ENCODE measurements around the gene L3MBTL1. TPM values are rescaled to one million over a fixed set of nuclear protein-coding genes. Genes with fewer than 3 reads are reported as not detected.

The L3MBTL1 gene
- total RNA-seq, 2 donors from 2014 or later, result 4.1 to 28.2 TPM

GRCh38 chr20:43571310-43571709 lies 63.8 kb downstream of the L3MBTL1 start:
- TF ChIP-seq CTCF (IDR thresholded peaks at IDR 0.05), result no peak
- no peaks in the 10 kb centered on the region for H3K4me1 ChIP-seq
- no peaks in the 10 kb centered on the region for H3K27me3 ChIP-seq
- H3K4me3 ChIP-seq, result no peak overlapping the region
- H3K27ac ChIP-seq, result no peak overlapping the region
- no peaks in the 10 kb centered on the region for H3K36me3 ChIP-seq
- no peak for DNase-seq (ENCODE audit: low spot score)
- H3K9me3 ChIP-seq, result no peaks in the 10 kb centered on the region

- no peaks in the 10 kb centered on the region for H3K4me1 ChIP-seq
- no peaks in the 10 kb centered on the region for H3K9me3 ChIP-seq
- no peaks in the 10 kb centered on the region for H3K27me3 ChIP-seq
- no peaks in the 10 kb centered on the region for H3K36me3 ChIP-seq
- no peak for TF ChIP-seq CTCF (IDR thresholded peaks at IDR 0.05)
- H3K4me3 ChIP-seq, result no peak overlapping the region
- no peak for DNase-seq (ENCODE audit: low spot score)
- no peak overlapping the region for H3K27ac ChIP-seq
Observed at GRCh38 chr20:43571771-43572170, 64.3 kb downstream of the L3MBTL1 start.

DNA sequence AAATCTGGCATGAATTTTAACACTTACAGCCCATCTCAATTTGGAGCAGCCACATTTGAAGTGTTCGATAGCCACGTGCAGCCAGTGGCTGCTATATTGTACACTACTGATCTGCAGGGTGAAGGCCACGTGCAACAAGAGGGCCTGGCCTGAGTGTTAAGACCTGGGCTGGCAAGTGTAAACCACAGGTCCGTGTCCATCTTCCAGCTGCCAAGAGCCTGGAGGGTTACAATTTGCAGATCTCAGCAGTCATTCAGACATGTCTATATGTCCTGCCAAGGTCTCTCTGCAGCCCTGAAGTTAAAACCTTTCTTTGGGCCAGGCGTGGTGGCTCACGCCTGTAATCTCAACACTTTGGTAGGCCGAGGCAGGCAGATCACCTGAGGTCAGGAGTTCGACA lies 65.4 kb downstream of the L3MBTL1 start:
- H3K27me3 ChIP-seq, result no peaks in the 10 kb centered on the region
- H3K9me3 ChIP-seq, result no peaks in the 10 kb centered on the region
- H3K4me1 ChIP-seq, result no peaks in the 10 kb centered on the region
- no peak for DNase-seq (ENCODE audit: low spot score)
- no peak for TF ChIP-seq CTCF (IDR thresholded peaks at IDR 0.05)
- no peak overlapping the region for H3K4me3 ChIP-seq
- H3K36me3 ChIP-seq, result no peaks in the 10 kb centered on the region
- no peak overlapping the region for H3K27ac ChIP-seq

DNA sequence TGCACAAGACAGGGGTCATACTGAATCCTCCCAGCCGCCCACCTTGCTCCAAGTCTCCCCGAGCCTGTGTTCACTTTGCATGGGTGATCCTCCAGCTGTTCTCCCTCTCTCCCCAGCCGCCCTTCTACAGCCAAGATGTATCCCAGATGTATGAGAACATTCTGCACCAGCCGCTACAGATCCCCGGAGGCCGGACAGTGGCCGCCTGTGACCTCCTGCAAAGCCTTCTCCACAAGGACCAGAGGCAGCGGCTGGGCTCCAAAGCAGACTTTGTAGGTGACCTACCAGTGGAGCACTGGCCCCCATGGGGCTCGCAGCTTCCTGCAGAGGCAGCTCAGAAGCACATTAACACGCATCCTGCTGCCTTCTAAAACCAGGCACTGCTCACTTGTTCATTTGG lies 68.6 kb downstream of the L3MBTL1 start:
- no peak for TF ChIP-seq CTCF (IDR thresholded peaks at IDR 0.05)
- H3K27me3 ChIP-seq, result no peaks in the 10 kb centered on the region
- DNase-seq (ENCODE audit: low spot score), result no peak
- no peaks in the 10 kb centered on the region for H3K9me3 ChIP-seq
- no peaks in the 10 kb centered on the region for H3K36me3 ChIP-seq
- H3K4me3 ChIP-seq, result no peak overlapping the region
- H3K4me1 ChIP-seq, result no peaks in the 10 kb centered on the region
- no peak overlapping the region for H3K27ac ChIP-seq

DNA sequence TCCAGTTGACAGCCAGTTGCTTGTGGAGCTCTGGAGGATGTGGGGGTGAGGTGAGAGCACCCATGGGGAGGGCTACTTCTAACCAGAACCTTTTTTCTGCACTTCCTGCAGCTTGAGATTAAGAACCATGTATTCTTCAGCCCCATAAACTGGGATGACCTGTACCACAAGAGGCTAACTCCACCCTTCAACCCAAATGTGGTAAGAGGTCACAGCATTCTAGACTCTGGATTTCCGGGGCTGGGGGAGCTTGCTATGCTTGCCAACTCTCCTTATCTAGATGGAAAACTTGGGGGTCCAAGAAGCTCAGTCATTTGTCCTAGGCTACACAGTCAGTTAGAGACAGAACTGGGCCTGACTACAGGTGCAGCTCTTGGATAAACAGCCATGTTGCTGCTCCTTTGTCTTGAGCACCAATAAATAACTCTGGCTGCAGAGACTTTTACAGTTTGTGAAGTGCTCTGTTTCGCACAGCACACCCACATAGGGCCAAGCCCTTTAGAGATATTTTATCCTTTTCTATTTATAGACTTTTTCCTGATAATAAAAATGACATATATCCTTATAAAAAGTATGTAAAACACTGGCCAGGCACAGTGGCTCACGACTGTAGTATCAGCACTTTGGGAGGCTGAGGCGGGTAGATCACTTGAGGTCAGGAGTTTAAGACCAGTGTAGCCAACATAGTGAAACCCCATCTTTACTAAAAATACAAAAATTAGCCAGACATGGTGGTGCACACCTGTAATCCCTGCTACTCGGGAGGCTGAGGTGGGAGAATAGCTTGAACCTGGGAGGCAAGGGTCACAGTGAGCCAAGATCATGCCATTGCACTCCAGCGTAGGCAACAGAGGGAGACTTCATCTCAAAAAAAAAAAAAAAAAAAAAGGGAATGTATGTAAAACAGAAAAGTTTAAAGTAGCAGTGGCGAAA lies 72.6 kb downstream of the L3MBTL1 start:
- H3K4me3 ChIP-seq, result no peak overlapping the region
- H3K27me3 ChIP-seq, result no peaks in the 10 kb centered on the region
- no peak overlapping the region for H3K27ac ChIP-seq
- no peaks in the 10 kb centered on the region for H3K9me3 ChIP-seq
- no peak for DNase-seq (ENCODE audit: low spot score)
- no peak for TF ChIP-seq CTCF (IDR thresholded peaks at IDR 0.05)
- no peaks in the 10 kb centered on the region for H3K4me1 ChIP-seq
- H3K36me3 ChIP-seq, result no peaks in the 10 kb centered on the region

All from right atrium auricular region (tissue), 2 donors.